Measurements from ENCODE around the gene PELI2.
A peak's percentile ranks its signal among the peaks of the same experiment; 100 is the strongest.
"Not testable (repeated sequence)": the region's sequence is repeated elsewhere in the genome, so short reads cannot be mapped to it uniquely, and the experiment has no call there.

PELI2 gene

DNA sequence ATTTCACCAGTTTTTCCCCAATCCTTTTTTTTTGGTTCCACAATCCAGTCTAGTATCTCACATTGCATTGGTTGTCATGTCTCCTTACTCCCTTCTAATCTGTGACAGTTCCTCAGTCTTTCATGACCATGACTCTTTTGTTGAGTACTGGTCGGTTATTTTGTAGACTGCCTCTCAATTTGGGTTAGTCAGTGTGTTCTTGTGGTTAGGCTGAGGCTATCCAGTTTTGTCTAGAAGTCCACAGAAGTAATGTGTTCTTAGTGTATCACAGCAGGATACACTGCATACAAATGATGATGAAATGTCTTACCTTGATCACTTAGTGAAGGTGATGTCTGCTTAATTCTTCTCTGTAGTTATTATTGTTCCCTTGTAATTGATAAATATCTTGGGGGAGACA, 24.8 kb downstream of the PELI2 start:
- no peak for DNase-seq (ENCODE audit: low read depth in 3 of 3)

DNA sequence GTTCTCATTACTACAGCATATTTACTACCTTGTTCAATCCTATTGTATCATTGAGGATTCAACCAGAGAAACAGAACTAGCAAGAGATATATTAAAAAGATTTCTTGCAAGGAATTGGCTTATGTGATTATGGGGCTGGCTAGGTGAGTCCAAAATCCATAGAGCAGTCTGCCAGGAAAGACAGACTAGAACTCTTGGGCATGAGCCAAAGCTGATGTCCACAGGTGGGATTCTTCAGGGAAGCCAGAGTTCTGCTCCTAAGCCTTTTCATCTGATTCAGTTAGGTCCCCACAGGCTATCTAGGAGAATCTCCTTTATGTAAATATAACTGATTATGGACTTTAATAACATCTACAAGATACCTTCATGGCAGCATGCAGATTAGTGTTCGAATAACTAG, 26.0 kb downstream of the PELI2 start:
- DNase-seq (ENCODE audit: low read depth in 3 of 3) = no peak

DNA sequence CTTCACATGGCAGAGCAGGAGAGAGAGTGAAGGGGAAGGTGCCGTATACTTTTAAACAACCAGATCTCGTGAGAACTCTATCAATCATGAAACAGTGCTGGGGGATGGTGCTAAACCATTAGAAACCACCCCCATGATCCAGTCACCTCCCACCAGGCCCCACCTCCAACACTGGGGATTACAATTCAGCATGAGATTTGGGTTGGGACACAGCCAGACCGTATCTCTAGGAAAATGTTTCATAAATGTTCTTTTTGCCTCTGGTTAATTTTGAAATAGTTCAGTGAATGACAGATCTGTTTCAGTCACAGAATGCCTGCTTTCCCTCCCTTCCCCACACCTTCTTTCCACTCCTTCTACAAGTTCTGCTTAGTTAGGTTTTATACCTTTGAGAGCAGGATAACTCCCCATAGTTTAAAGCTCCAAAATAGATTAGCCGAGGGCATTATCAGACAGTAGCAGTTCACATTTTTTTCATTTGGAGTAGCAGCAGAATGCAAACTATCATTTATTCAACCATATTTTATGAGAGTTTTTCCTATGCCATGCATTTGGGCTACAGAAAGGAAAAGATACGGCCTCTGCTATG, 27.1 kb downstream of the PELI2 start:
- no peak for DNase-seq (ENCODE audit: low read depth in 3 of 3)

DNA sequence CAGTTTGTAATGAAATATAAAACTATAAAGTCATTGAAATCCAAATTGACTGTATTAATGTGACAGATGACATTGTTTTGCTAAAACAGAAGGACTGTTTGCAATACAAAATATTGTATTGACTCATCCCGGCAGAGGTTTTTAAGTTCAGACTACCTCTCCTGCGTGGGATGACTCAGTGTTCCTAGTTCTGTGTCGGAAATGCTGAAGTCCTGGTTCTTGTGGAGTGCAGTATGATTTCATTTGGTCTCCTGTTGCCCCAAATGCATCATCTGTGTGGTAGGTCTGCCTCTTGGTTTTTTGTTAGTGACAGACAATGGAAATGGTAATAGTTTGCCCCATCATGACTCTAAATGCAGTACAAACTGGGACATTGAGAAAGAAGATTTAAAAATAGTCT, 27.8 kb downstream of the PELI2 start:
- DNase-seq (ENCODE audit: low read depth in 3 of 3) = peak in 1 of 3 experiments; percentile 2

DNA sequence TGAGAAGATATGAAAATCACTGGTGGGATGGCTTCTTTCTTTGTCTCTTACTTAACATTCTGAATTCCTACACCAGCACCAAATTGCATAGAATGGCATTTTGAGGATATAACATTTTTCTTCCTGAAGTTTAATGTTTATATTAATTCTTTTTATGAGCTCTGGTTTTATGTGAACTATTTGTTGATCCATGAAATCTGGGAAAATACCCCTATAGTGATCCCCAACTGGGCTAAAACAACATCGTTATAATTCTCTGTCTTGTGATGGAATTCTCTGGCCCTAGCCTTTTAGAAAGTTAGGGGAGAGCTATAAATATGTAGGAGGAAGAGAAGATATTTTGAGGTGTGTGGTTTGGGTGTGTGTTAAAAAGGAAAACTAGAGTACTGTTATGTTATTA, 29.2 kb downstream of the PELI2 start:
- no peak for DNase-seq (ENCODE audit: low read depth in 3 of 3)

DNA sequence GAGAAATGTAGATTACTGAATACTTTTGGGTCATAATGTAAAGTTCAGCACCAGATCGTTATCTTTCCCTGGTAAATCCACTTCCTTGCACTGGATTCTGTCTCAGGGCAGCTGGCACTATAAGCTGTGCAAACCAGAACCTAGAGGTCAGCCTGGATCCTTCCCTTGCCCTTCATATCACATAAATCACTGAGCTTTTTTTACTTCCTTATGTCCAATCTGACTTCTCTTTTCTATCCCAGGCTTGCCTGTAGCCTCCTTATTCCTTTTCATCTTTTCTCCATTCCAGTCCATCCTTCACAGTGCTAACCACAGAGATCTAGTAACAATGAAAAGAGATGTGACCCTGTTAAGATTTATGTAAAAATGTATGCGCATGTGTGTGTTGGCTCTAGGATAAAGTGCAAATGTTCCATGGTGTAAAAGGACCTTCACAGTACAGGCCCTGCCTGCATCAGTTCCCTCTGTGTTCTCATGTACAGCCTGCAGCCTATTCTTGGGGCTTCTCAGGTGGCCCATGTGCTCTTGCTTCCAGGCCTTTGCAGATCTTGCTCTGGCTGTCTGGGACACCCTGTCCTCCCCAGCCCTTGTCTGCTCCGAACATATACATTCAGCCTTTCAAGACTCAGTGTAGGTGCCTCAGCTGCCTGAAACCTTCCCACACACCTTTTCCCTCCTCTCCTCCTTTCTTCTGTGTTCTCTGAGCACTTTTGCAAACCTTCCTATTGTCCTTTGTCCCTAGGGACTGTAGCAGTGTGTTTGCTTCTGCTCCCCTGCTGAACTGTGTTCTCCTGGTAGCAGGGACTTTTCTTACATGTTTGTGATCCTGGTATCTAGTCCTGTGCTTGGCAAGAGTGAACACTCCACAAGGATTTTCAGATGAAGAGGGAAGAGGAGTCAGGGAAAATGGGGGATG, 30.0 kb downstream of the PELI2 start:
- no peak for DNase-seq (ENCODE audit: low read depth in 3 of 3)

DNA sequence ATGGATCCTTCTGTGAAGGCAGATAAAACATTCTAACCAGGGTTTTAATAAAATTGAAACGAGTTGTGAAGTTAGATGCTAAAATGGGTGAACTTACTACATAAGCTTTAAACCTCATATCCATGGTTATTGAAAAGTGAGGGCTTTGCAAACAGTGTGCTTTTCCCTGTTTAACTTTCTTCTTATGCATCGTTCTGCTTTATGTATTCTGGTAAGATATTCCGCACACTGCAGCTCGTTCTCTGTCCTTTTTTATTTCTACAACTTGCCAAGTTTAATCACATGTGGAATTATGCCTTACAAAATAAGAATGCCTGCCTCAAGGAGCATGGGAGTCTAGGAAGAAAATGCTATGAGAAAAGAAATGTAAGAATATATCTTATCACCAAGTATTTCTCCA, 30.9 kb downstream of the PELI2 start:
- DNase-seq (ENCODE audit: low read depth in 3 of 3) = no peak

DNA sequence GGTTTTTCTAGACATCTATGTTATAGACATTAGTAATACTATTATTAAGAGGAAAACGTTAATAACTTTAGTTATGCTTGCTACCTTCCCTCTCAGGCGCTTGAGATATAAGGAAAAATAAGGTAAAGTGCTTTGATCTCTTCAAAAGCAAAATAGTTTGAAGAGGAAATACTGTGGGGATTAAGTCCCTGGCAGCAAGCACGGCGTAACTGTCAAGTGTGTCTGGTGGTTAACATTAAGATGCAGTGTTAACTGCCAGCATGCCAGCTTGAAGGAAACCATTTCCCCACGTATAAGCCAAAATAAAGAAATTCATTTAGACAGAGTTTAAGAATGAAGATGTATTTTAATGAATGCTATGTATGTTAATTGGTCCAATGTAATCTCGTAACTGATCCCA, 31.8 kb downstream of the PELI2 start:
- no peak for DNase-seq (ENCODE audit: low read depth in 3 of 3)

DNA sequence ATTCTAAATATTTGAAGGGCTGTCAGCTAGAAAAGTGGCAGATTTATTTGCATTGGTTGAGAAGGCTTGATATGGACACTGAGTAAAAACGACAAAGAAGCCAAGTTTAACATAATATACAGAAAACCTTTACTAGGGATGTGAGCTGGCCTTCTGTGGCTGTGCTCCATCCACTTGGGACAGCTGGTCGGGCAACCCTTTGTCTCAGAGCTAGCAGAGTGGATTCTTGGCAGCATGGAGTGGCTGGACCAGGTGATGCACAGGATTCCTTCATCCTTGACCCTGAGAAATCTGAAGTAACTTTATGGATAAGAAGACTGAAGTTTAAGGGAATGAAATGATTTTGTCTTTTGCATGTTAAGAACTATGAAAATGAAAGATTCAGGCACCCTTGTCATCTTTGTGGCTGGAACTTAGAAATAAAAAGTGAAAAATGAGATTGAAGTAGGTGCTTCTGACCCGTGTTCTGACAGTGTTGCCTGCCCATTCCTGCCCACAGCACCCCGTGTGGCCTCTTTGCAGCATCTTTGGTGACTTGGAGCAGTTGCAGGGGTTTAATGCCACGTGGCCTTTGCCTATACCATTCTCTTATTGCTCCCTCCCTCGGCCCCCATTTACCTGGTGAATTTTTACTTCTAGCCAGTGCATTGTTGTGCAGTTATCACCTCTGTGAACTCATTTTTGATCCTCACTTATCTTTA, 32.6 kb downstream of the PELI2 start:
- DNase-seq (ENCODE audit: low read depth in 3 of 3) = peak in 1 of 3 experiments; percentile 20

DNA sequence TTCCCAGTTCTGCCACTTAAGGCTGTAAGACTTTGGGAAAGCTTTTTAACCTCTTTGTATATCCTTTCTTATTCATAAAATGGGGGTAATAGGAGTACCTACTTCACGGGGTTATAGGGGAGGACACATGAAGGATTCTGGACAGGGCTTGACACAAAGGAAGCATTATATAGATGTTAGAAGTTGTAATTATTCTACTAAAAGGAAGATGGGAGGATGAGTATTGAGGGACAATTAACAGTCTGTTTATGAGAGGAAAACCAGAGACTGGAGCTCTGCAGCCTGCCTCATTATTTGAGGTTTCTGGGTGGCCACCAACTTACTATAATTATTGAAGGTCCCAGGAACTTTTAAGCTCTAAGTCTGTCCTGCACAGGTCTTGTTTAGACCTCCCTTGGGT, 34.0 kb downstream of the PELI2 start:
- no peak for DNase-seq (ENCODE audit: low read depth in 3 of 3)

DNA sequence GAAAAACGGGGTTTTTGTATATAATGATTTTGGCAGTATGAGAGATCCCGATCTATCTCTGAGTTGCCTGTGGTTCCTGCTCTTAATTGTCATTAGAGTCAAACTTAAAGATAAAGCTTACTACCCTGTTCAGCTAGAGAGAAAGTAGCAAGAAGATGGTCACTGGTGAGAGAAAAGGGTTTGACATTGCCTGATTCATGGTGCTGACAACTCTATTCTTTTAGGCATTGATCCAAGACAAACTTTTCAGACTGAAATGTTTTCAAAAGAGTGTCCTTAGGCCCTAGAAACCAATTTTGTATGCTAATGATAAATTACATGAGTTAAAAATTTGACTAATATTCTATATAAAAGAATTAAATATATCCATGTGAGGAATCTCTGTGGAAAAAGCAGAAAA, 35.1 kb downstream of the PELI2 start:
- DNase-seq (ENCODE audit: low read depth in 3 of 3) = no peak

DNA sequence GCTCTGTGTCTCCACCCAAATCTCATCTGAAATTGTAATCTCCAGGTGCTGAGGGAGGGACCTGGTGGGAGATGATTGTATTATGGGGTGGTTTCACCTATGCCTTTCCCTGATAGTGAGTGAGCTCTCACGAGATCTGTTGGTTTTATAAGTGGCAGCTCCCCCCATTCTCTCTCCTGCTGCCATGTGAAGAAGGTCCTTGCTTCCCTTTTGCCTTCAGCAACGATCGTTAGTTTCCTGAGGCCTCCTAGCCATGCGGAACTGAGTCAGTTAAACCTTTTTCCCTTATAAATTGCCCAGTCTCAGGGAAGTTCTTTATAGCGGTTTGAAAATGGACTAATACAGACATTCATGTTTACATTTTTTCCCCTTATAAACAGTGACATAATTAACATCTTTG, 36.1 kb downstream of the PELI2 start:
- no peak for DNase-seq (ENCODE audit: low read depth in 3 of 3)

DNA sequence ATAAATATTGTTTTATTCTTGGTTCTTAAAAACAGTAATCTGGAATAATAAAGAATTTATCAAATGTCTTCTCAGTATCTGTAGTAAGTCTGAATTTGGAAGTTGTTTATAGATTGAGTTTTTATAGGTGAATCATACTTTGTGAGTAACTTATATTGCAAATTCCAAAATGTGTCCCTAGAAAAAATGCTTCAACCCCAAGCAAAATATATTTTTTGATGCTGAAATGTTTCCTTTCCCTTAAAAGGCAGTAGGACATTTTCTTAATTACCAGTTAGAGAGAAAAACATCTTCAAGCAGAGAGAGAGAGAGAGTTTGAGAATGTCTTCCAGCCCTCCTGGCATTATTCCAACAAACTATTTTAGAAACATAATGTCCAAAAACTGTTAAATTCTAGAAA, 37.9 kb downstream of the PELI2 start:
- no peak for DNase-seq (ENCODE audit: low read depth in 3 of 3)

DNA sequence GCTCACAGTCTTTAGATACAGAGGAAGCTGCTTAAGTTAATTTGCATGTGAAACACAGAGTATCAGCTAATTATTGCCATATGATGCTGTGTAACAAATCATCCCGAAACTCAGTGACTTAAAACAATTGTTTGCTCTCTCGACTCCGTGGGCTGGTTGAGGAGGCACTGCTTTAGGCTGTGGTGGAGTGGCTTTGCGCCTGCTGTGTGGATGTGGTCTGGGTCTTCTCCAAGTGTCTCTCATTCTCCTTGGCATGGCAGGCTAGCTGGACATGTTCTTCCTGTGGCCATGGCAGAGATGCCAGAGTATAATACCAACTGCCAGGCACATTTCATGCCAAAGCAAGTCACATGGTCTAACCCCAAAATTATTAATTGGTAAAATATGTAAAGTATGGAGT, 40.9 kb downstream of the PELI2 start:
- no peak for DNase-seq (ENCODE audit: low read depth in 3 of 3)

DNA sequence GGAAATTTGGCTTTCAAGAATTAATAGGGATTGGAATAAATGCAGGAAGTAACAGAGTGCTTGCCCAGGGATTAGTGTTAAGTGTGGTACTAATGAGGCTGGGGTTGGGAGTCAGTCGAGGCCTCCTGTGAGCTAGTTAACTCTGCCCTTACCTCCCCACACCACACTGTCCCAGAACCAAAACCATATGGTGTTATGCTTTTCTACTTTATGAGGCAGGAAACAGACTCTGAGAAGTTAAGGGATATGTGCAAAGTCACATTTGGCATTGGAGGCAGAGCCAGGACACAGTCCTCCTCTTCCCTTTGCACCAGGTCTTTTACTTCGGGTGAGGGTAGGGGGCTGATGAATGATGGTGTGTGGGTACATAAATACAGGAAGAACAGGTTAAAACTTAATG, 41.9 kb downstream of the PELI2 start:
- no peak for DNase-seq (ENCODE audit: low read depth in 3 of 3)

DNA sequence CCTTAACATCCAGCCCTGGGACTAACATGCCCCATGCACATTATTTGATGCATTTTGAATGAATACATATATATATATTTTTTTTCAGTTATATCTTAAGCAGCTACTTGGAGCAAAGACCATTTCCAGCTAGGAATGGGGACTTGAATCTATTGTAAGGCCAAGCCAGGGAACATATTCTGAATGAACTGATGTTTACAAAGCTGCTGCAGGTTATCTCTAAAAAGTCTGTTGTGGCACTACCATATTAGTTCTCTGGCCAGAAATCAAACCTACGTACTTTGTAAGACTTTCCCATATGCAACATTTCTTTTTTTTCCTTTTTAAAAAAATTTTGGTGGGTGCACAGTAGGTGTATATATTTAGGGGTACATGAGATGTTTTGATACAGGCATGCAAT, 43.4 kb downstream of the PELI2 start:
- DNase-seq (ENCODE audit: low read depth in 3 of 3) = no peak

DNA sequence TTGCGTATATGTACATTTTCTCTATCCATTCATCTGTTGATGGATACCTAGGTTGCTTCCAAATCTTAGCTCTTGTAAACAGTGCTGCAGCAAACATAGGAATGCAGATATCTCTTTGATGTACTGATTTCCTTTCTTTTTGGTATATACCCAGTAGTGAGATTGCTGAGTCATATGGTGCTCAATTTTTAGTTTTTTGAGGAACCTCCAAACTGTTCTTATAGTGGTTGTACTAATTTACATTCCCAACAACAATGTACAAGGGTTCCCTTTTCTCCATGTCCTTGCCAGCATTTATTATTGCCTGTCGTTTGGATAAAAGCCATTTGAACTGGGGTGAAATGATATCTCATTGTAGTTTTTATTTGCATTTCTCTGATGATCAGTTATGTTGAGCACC, 44.3 kb downstream of the PELI2 start:
- DNase-seq (ENCODE audit: low read depth in 3 of 3) = no peak

DNA sequence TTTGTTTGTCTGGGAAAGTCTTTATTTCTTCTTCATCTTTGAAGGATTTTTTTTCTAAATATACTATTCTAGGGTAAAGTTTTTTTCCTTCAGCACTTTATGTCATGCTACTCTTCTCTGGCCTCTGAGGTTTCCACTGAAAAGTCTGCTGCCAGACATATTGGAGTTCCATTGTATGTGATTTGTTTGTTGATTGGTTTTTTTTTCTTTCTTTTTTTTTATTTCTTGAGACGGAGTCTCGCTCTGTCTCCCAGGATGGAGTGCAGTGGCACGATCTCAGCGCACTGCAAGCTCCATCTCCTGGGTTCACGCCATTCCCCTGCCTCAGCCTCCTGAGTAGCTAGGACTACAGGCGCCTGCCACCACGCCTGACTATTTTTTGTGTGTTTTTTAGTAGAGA, 48.4 kb downstream of the PELI2 start:
- not testable (repeated sequence) for DNase-seq (ENCODE audit: low read depth in 3 of 3)

DNA sequence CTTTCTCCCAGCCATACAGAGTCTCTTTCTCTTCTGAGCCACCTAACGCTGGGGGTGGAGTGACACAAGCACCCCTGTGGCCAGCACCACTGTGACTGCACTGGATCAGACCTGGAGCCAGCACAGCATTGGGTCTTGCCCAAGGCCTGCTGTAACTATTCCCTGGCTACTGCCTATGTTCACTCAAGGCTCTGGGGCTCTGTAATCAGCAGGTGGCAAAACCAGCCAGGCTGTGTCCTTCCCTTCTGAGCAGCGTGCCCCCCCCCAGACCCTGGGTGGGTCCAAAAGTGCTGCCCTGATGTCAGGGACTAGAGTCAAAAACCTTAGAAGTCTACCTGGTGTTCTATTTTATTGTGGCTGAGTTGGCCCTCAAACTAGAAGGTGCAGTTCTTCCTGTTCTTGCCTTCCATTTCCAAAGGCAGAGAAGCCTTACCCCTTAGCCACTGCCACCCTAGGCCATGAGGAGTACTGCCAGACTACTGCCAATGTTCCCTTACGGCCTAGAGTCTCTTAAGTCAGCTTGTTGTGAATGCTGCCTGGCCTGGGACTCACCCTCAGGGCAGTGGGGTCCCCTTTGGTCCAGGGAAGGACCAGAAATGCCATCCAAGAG, 49.9 kb downstream of the PELI2 start:
- DNase-seq (ENCODE audit: low read depth in 3 of 3) = no peak

DNA sequence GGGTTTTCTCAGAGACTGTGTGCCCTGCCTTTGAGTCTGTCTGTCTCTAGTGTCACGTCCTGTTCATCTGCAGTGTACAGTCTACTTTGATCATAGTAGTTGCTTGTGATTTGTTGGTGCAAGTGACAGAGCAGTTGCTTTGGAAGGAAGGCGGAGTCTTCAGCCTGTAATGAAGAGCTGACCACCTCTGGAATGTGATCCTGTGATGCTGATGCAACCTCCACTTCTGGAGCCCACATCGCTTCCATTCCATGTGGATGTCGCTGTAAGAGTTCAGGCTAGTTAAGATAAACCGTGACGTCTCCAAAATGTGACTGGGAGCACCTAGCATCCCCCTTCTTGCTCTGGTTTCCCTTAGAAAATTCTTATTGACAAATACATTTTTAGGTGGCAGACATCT, 51.8 kb downstream of the PELI2 start:
- no peak for DNase-seq (ENCODE audit: low read depth in 3 of 3)

DNA sequence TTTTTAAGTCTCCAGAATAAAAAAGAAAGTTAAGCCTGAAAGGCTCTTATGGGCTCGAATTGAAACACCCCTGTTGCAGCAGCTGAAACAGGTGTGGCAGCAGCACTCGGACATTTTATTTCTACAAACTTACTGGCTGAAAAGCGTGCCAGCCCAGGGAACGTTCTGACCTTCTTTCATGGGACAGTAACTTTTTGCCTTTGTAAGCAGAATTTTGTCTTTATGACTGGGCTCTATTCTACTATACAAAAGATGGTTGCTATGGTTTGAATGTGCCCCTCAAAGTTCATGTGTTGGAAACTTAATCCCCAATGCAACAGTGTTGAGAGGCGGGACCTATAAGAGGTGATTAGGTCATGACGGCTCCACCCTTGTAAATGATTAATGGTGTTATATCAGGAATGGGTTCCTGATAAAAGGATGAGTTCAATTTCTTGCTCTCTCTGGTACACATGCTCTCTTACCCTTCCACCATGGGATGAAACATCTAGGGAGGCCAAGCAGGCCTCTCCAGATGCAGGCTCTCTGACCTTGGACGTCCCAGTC, 52.7 kb downstream of the PELI2 start:
- no peak for DNase-seq (ENCODE audit: low read depth in 3 of 3)

DNA sequence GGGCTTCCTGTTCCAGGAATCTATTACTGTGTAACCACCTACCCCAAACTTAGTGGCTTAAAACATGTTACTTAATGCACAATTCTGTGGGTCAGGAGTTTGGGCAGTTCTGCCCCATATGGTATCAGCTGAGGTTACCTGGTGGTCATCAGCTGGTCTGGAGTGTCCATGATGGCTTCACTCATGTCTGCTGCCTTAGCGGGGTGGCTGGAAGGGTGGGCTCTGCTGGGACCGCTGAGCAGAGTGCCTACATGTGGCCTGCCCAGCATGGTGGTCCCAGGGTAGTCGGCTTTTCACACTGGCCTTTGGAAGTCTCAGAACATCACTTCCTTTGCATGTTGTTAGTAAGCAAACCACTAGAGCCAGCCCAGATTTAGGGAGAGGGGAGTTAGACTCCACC, 53.9 kb downstream of the PELI2 start:
- no peak for DNase-seq (ENCODE audit: low read depth in 3 of 3)
